ES-I3 (cell line): ENCODE data around the gene APOBEC3B.
"Not testable (repeated sequence)": the region's sequence is repeated elsewhere in the genome, so short reads cannot be mapped to it uniquely, and the experiment has no call there.

Experiments used
- H3K36me3 ChIP-seq: 2 replicates; pipeline ENCODE4 v1.6.1; 2013; ENCODE audit warnings: mild to moderate bottlenecking, low read length, control low read depth, moderate library complexity; ENCODE audit not compliant: insufficient read depth
- H3K4me1 ChIP-seq: 2 replicates; pipeline ENCODE4 v1.6.1; 2013; ENCODE audit warnings: mild to moderate bottlenecking, control low read depth, low read length; ENCODE audit not compliant: insufficient read depth
- H3K9ac ChIP-seq: 2 replicates; pipeline ENCODE4 v1.6.1; 2013; ENCODE audit warnings: low read depth, mild to moderate bottlenecking, low read length, moderate library complexity
- H3K9me3 ChIP-seq: 2 replicates; pipeline ENCODE4 v1.6.1; 2013; ENCODE audit warnings: mild to moderate bottlenecking, low read length, moderate library complexity; ENCODE audit not compliant: control insufficient read depth, insufficient read depth

APOBEC3B gene

GRCh38 chr22:38945706-38946338 is 36.3 kb upstream of the APOBEC3B start:
- H3K9ac ChIP-seq, H3K9me3 ChIP-seq, H3K36me3 ChIP-seq: not testable (repeated sequence)
- H3K4me1 ChIP-seq: peaks cover 12% of the 10 kb centered on the region; the same call in 1 of the 2 replicates

GRCh38 chr22:38946771-38947170 is 35.4 kb upstream of the APOBEC3B start:
- no peaks in the 10 kb centered on the region for H3K36me3 ChIP-seq
- no peaks in the 10 kb centered on the region for H3K9me3 ChIP-seq
- H3K4me1 ChIP-seq: peaks cover 12% of the 10 kb centered on the region; the same call in 1 of the 2 replicates
- H3K9ac ChIP-seq: no peak overlapping the region

GRCh38 chr22:38947321-38948140 is 34.6 kb upstream of the APOBEC3B start:
- H3K36me3 ChIP-seq: no peaks in the 10 kb centered on the region
- H3K9ac ChIP-seq: no peak overlapping the region
- H3K9me3 ChIP-seq: no peaks in the 10 kb centered on the region
- peaks cover 12% of the 10 kb centered on the region; the same call in 1 of the 2 replicates for H3K4me1 ChIP-seq

- no peaks in the 10 kb centered on the region for H3K36me3 ChIP-seq
- H3K9me3 ChIP-seq: no peaks in the 10 kb centered on the region
- H3K9ac ChIP-seq: no peak overlapping the region
- H3K4me1 ChIP-seq: peaks cover 12% of the 10 kb centered on the region; the same call in 1 of the 2 replicates
Observed at GRCh38 chr22:38948181-38948940, 33.8 kb upstream of the APOBEC3B start.

- H3K4me1 ChIP-seq: peaks cover 12% of the 10 kb centered on the region; the same call in 1 of the 2 replicates
- H3K9me3 ChIP-seq: no peaks in the 10 kb centered on the region
- no peak overlapping the region for H3K9ac ChIP-seq
- H3K36me3 ChIP-seq: no peaks in the 10 kb centered on the region
Observed at GRCh38 chr22:38949889-38950405, 32.2 kb upstream of the APOBEC3B start.

- Histone ChIP-seq H3K4me1 (peaks cover 16% of the 10 kb centered on the region; the same call in 1 of the 2 replicates), H3K9me3 (no peaks in the 10 kb centered on the region), H3K36me3 (no peaks in the 10 kb centered on the region), H3K9ac (no peak overlapping the region)
Observed at GRCh38 chr22:38950527-38951295, 31.4 kb upstream of the APOBEC3B start.

- Histone ChIP-seq H3K9ac (no peak overlapping the region), H3K9me3 (no peaks in the 10 kb centered on the region), H3K36me3 (no peaks in the 10 kb centered on the region), H3K4me1 (peaks cover 12% of the 10 kb centered on the region; the same call in 1 of the 2 replicates)
Observed at GRCh38 chr22:38951734-38952133, 30.4 kb upstream of the APOBEC3B start.

- no peak overlapping the region for H3K9ac ChIP-seq
- H3K4me1 ChIP-seq: peaks cover 5% of the 10 kb centered on the region; the same call in 1 of the 2 replicates
- no peaks in the 10 kb centered on the region for H3K36me3 ChIP-seq
Observed at GRCh38 chr22:38952281-38952993, 29.7 kb upstream of the APOBEC3B start.

GRCh38 chr22:38953091-38953490 is 29.1 kb upstream of the APOBEC3B start:
- H3K4me1 ChIP-seq: 0 out of 2 replicates have a peak, but pooled peaks cover 4% of the 10 kb centered on the region
- H3K9ac ChIP-seq: no peak overlapping the region
- H3K36me3 ChIP-seq: no peaks in the 10 kb centered on the region
- no peaks in the 10 kb centered on the region for H3K9me3 ChIP-seq

More at GRCh38 chr22:38952281-38952993, 29.7 kb upstream of the APOBEC3B start:
- no peaks in the 10 kb centered on the region for H3K9me3 ChIP-seq

- Histone ChIP-seq H3K9me3 (no peaks in the 10 kb centered on the region), H3K4me1 (0 out of 2 replicates have a peak, but pooled peaks cover 4% of the 10 kb centered on the region), H3K9ac (no peak overlapping the region), H3K36me3 (no peaks in the 10 kb centered on the region)
Observed at GRCh38 chr22:38953577-38954413, 28.4 kb upstream of the APOBEC3B start.

GRCh38 chr22:38954414-38955043 is 27.6 kb upstream of the APOBEC3B start:
- no peaks in the 10 kb centered on the region for H3K9me3 ChIP-seq
- H3K36me3 ChIP-seq: no peaks in the 10 kb centered on the region
- 0 out of 2 replicates have a peak, but pooled peaks cover 4% of the 10 kb centered on the region for H3K4me1 ChIP-seq
- no peak overlapping the region for H3K9ac ChIP-seq

- Histone ChIP-seq H3K9ac (no peak overlapping the region), H3K4me1 (0 out of 2 replicates have a peak, but pooled peaks cover 4% of the 10 kb centered on the region), H3K36me3 (no peaks in the 10 kb centered on the region), H3K9me3 (no peaks in the 10 kb centered on the region)
Observed at GRCh38 chr22:38955250-38955905, 26.8 kb upstream of the APOBEC3B start.
